Tibial nerve (tissue), 4 donors: Measurements from ENCODE around the gene ROS1. TPM values are rescaled to one million over a fixed set of nuclear protein-coding genes. Genes with fewer than 3 reads are reported as not detected.

ENCODE experiments used
- DNase-seq, 2 donors: peaks; one replicate each; pipeline ENCODE4 v3.0.0-alpha.2; 2019; ENCODE audit warnings: low spot score in 2 of 2
- H3K27ac ChIP-seq, 4 donors: fragments of 200-600 bp; sonication (generic) in 3 of 4; one replicate each; pipeline ENCODE4 v1.5.1; 2017 to 2019; ENCODE audit warnings: mild to moderate bottlenecking in 1 of 4
- H3K27me3 ChIP-seq, 2 donors: fragments of 200-600 bp; sonication (generic) in 1 of 2; one replicate each; pipeline versions ENCODE4 v1.5.1 to v1.6.0; 2017 to 2019
- H3K36me3 ChIP-seq, 3 donors: fragments of 200-600 bp; sonication (generic); one replicate each; pipeline ENCODE4 v1.5.1; 2018 to 2019
- H3K4me1 ChIP-seq, 4 donors: fragments of 200-600 bp; sonication (generic) in 3 of 4; one replicate each; pipeline ENCODE4 v1.5.1; 2017 to 2019
- H3K4me3 ChIP-seq, 4 donors: fragments of 200-600 bp; sonication (generic) in 3 of 4; one replicate each; pipeline ENCODE4 v1.5.1; 2017 to 2019; ENCODE audit warnings: mild to moderate bottlenecking in 1 of 4, moderate library complexity in 1 of 4
- H3K9me3 ChIP-seq, 4 donors: fragments of 200-600 bp; sonication (generic) in 3 of 4; one replicate each; pipeline ENCODE4 v1.5.1; 2017 to 2019
- EP300 ChIP-seq, 2 donors: sonication (generic); formaldehyde crosslinking; IDR thresholded peaks; one replicate each; pipeline ENCODE4 v1.6.1; 2017; ENCODE audit warnings: antibody characterized with exemption in 2 of 2, mild to moderate bottlenecking in 1 of 2
- POLR2A ChIP-seq, 2 donors: fragments of 450-650 bp; IDR thresholded peaks; one replicate each; pipeline ENCODE4 v1.6.1; 2017; ENCODE audit warnings: antibody characterized with exemption in 2 of 2, mild to moderate bottlenecking in 2 of 2, moderate library complexity in 2 of 2
- WGBS, 2 donors: methylation state at CpG; one replicate each; pipeline ENCODE4 v1.1.5; 2018; 5-methylcytosine and 5-hydroxymethylcytosine counted together
- total RNA-seq, 4 donors: library from RNA; depleted of rRNA; stranded (reverse); fragments of >200 nt; gene quantifications; one replicate each; pipeline ENCODE4 v1.1.0, GENCODE V29; 2016
- TF ChIP-seq, protein P1 (sequence below), 5 experiments: fragments of 200-600 bp in 3 of 5; fragments of 450-650 bp in 2 of 5; sonication (generic) in 3 of 5; IDR thresholded peaks; one replicate each; pipeline ENCODE4 v1.5.1; 2016 to 2019; ENCODE audit warnings: antibody characterized with exemption in 5 of 5, mild to moderate bottlenecking in 3 of 5, moderate library complexity in 2 of 5

The ROS1 gene
- total RNA-seq, 4 donors from 2014 or later, result not detected

DNA sequence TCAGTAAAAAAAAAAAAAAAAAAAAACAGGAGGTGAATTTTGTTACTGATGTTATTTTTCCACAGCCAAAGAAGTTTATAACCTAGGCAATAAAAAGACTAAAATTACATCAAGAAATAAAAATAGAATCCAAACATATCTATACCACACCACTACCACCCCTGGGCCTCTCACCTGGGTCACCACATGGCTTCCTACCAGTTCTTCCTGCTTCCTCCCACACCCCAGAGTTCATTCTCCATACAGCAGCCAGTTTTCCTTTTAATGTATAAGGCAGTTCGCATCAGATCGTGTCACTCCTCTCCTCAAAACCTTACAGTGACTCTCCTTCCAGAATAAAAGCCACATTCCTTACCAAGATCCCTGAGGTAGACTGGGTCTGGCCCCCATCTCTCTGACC lies 23.9 kb downstream of the ROS1 start:
- TF ChIP-seq, protein P1, sequence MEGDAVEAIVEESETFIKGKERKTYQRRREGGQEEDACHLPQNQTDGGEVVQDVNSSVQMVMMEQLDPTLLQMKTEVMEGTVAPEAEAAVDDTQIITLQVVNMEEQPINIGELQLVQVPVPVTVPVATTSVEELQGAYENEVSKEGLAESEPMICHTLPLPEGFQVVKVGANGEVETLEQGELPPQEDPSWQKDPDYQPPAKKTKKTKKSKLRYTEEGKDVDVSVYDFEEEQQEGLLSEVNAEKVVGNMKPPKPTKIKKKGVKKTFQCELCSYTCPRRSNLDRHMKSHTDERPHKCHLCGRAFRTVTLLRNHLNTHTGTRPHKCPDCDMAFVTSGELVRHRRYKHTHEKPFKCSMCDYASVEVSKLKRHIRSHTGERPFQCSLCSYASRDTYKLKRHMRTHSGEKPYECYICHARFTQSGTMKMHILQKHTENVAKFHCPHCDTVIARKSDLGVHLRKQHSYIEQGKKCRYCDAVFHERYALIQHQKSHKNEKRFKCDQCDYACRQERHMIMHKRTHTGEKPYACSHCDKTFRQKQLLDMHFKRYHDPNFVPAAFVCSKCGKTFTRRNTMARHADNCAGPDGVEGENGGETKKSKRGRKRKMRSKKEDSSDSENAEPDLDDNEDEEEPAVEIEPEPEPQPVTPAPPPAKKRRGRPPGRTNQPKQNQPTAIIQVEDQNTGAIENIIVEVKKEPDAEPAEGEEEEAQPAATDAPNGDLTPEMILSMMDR (IDR thresholded peaks at IDR 0.05), result no peak
- TF ChIP-seq EP300 (IDR thresholded peaks at IDR 0.05) (no peak), POLR2A (IDR thresholded peaks at IDR 0.05) (no peak)
- no peak overlapping the region for H3K27ac ChIP-seq
- WGBS, 2 donors, result 73 to 75% methylated on average over 2 of the region's 2 CpGs

DNA sequence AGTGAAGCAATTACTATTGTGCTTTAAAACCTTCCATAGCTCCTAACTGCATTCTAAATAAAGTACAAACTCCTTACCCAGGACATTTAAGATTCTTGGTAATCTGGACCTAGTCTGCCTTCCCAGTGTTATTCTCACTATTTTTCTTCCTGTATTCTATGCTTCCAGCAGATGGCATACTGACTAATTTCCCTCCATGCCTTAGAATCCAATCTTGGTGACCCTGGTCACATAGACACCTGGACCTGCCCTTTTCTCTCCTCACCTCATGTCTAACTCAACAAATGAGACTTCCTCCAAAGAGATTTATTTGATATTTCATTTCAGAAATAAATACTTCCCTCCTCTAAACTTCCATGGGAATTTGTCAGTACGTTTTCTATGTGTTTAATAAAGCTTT lies 25.8 kb downstream of the ROS1 start:
- Histone ChIP-seq H3K27me3 (no peaks in the 10 kb centered on the region), H3K36me3 (no peaks in the 10 kb centered on the region), H3K9me3 (no peaks in the 10 kb centered on the region), H3K27ac (no peak overlapping the region), H3K4me3 (no peak overlapping the region), H3K4me1 (no peaks in the 10 kb centered on the region)
- DNase-seq, result no peak
- 69 to 76% methylated on average over 1 of the region's 1 CpG for WGBS, 2 donors
- TF ChIP-seq POLR2A (IDR thresholded peaks at IDR 0.05) (no peak), EP300 (IDR thresholded peaks at IDR 0.05) (no peak)
- TF ChIP-seq, protein P1 (IDR thresholded peaks at IDR 0.05), result no peak

More for the DNA sequence above, 23.9 kb downstream of the ROS1 start:
- H3K27me3 ChIP-seq, result no peaks in the 10 kb centered on the region
- DNase-seq, result no peak
- no peaks in the 10 kb centered on the region for H3K36me3 ChIP-seq
- H3K4me1 ChIP-seq, result no peaks in the 10 kb centered on the region
- H3K9me3 ChIP-seq, result no peaks in the 10 kb centered on the region
- H3K4me3 ChIP-seq, result no peak overlapping the region

GRCh38 chr6:117399126-117399525 lies 26.6 kb downstream of the ROS1 start:
- DNase-seq, result no peak
- Histone ChIP-seq H3K4me3 (no peak overlapping the region), H3K4me1 (no peaks in the 10 kb centered on the region), H3K27me3 (no peaks in the 10 kb centered on the region), H3K36me3 (no peaks in the 10 kb centered on the region), H3K9me3 (no peaks in the 10 kb centered on the region), H3K27ac (no peak overlapping the region)
- 85% methylated on average over 4 to 5 of the region's 5 CpGs for WGBS, 2 donors
- no peak for TF ChIP-seq EP300 (IDR thresholded peaks at IDR 0.05)
- TF ChIP-seq, protein P1 (IDR thresholded peaks at IDR 0.05), result no peak
- no peak for TF ChIP-seq POLR2A (IDR thresholded peaks at IDR 0.05)

DNA sequence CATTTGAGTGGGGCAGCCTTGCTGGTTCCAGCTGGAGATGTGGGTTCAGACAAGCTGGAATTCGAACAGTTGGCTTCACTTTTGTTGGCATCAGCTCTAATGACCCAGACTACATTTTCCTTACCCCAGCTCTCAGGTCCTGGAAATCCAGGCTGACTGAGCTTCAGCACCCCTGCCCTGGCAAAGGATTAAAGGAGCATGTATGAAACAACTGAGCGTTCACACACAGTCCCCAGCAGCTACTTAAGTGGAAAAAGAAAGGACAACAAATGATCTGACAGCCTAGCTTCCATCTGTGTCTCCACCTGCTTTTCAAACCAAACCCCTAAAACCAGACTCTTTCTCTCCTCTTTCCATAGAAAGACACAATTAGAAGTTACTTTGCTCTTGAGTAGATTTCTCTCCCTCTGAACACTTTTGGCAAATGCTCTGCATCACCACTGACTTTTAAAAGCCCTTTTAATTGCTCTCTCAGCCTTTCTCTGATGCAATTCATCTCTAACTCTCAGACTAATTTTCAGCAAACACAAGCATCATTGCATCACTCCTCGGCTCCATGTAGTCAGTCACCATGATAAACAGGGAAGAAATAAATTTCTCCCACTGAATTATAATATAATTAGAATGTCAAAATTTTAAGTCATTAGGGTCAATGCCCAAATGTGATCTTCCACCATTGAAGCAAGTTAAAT lies 28.1 kb downstream of the ROS1 start:
- no peaks in the 10 kb centered on the region for H3K4me1 ChIP-seq
- 63 to 74% methylated on average over 3 of the region's 3 CpGs for WGBS, 2 donors
- no peak overlapping the region for H3K4me3 ChIP-seq
- no peaks in the 10 kb centered on the region for H3K36me3 ChIP-seq
- no peak for DNase-seq
- no peaks in the 10 kb centered on the region for H3K9me3 ChIP-seq
- TF ChIP-seq, protein P1 (IDR thresholded peaks at IDR 0.05), result no peak
- no peak for TF ChIP-seq EP300 (IDR thresholded peaks at IDR 0.05)
- TF ChIP-seq POLR2A (IDR thresholded peaks at IDR 0.05), result no peak
- no peaks in the 10 kb centered on the region for H3K27me3 ChIP-seq
- no peak overlapping the region for H3K27ac ChIP-seq

GRCh38 chr6:117396228-117396627 lies 29.5 kb downstream of the ROS1 start:
- H3K27me3 ChIP-seq, result no peaks in the 10 kb centered on the region
- TF ChIP-seq POLR2A (IDR thresholded peaks at IDR 0.05) (no peak), EP300 (IDR thresholded peaks at IDR 0.05) (no peak)
- TF ChIP-seq, protein P1 (IDR thresholded peaks at IDR 0.05), result no peak
- WGBS, 2 donors, result 17 to 26% methylated on average over 4 of the region's 4 CpGs
- no peaks in the 10 kb centered on the region for H3K36me3 ChIP-seq
- DNase-seq, result no peak
- H3K4me1 ChIP-seq, result no peaks in the 10 kb centered on the region
- no peak overlapping the region for H3K4me3 ChIP-seq
- H3K27ac ChIP-seq, result no peak overlapping the region
- H3K9me3 ChIP-seq, result no peaks in the 10 kb centered on the region
